B cell (primary cell): Measurements from ENCODE around the gene KRTAP20-4. TPM values are rescaled to one million over a fixed set of nuclear protein-coding genes. Genes with fewer than 3 reads are reported as not detected.

ENCODE experiments used
- ATAC-seq: fragments of 200-7000 bp; cut with Tn5 transposase; one replicate; pipeline ENCODE4 v1.10.0; 2021; ENCODE audit warnings: low read depth, mild to moderate bottlenecking, moderate number of reproducible peaks, moderate library complexity
- CTCF ChIA-PET: fragments of 350-600 bp; sonication (Branson Sonifier 250); formaldehyde crosslinking; loops from one replicate; lab custom pipeline; 2021; ENCODE audit warnings: antibody characterized with exemption, inconsistent platforms; lab: Charles Lee
- POLR2A ChIA-PET: fragments of 350-600 bp; sonication (Branson Sonifier 250); formaldehyde crosslinking; loops from one replicate; lab custom pipeline; 2021; ENCODE audit warnings: antibody characterized with exemption; lab: Charles Lee
- DNase-seq: peaks from one replicate; pipeline ENCODE4 v3.0.0; 2013
- H2AFZ ChIP-seq: 2 replicates; pipeline ENCODE4 v1.6.1; 2012; ENCODE audit warnings: mild to moderate bottlenecking, low read depth, low read length; ENCODE audit not compliant: insufficient read depth, poor library complexity, severe bottlenecking
- H3K27ac ChIP-seq, 2 donors: 1 replicate in 1 of 2; 2 replicates in 1 of 2; pipeline ENCODE4 v1.5.1; 2012 to 2013; ENCODE audit warnings: low read length in 2 of 2, mild to moderate bottlenecking in 2 of 2, moderate library complexity in 1 of 2
- H3K27me3 ChIP-seq, 4 experiments: fragments of 200-600 bp in 1 of 4; sonication (generic) in 1 of 4; replicated peaks in 1 of 4; 1 replicate in 2 of 4; 2 replicates in 2 of 4; pipeline versions ENCODE4 v1.6.1 to v1.7.0; 2013 to 2016; ENCODE audit warnings: low read length in 3 of 4, mild to moderate bottlenecking in 2 of 4, mixed read lengths in 1 of 4, moderate library complexity in 1 of 4; ENCODE audit not compliant: insufficient read depth in 4 of 4, control insufficient read depth in 3 of 4; ENCODE audit errors: control extremely low read depth in 1 of 4
- H3K36me3 ChIP-seq, 2 experiments: replicated peaks in 1 of 2; 1 replicate in 1 of 2; 2 replicates in 1 of 2; pipeline versions ENCODE4 v1.6.1 to v1.7.1; 2013; ENCODE audit warnings: low read length in 1 of 2; ENCODE audit not compliant: insufficient read depth in 2 of 2, control insufficient read depth in 1 of 2; ENCODE audit errors: control extremely low read depth in 1 of 2, extremely low read depth in 1 of 2
- H3K4me1 ChIP-seq, 2 donors: fragments of 200-600 bp in 1 of 2; sonication (generic) in 1 of 2; 1 replicate in 1 of 2; 2 replicates in 1 of 2; pipeline versions ENCODE4 v1.5.1 to v1.6.1; 2013 to 2017; ENCODE audit warnings: low read length in 2 of 2; ENCODE audit not compliant: control insufficient read depth in 2 of 2, insufficient read depth in 2 of 2
- H3K4me2 ChIP-seq: replicated peaks from 2 replicates; pipeline ENCODE3; 2012; ENCODE audit warnings: mild to moderate bottlenecking, low read depth, low read length; ENCODE audit not compliant: poor library complexity, severe bottlenecking
- H3K4me3 ChIP-seq, 5 experiments: fragments of 200-600 bp in 1 of 5; sonication (generic) in 1 of 5; 1 replicate in 3 of 5; 2 replicates in 2 of 5; pipeline versions ENCODE4 v1.5.1 to v1.7.0; 2011 to 2016; ENCODE audit warnings: low read length in 4 of 5, mild to moderate bottlenecking in 4 of 5, low read depth in 2 of 5, control low read depth in 1 of 5, moderate library complexity in 1 of 5; ENCODE audit not compliant: insufficient read depth in 1 of 5; ENCODE audit errors: control extremely low read depth in 1 of 5, extremely low read depth in 1 of 5
- H3K79me2 ChIP-seq: fragments of 200-600 bp; sonication (generic); one replicate; pipeline ENCODE4 v1.6.0; 2016; ENCODE audit warnings: low read length; ENCODE audit not compliant: control insufficient read depth, insufficient read depth
- H3K9ac ChIP-seq: fragments of 200-600 bp; sonication (generic); 2 replicates; pipeline ENCODE4 v1.6.1; 2017; ENCODE audit warnings: mild to moderate bottlenecking, low read length, moderate library complexity
- H3K9me3 ChIP-seq, 3 donors: one replicate each; pipeline versions ENCODE4 v1.6.1 to v1.7.1; 2013; ENCODE audit warnings: low read length in 2 of 3; ENCODE audit not compliant: control insufficient read depth in 2 of 3, insufficient read depth in 1 of 3; ENCODE audit errors: control extremely low read depth in 1 of 3
- H4K20me1 ChIP-seq: 2 replicates; pipeline ENCODE4 v1.6.0; 2012; ENCODE audit warnings: mild to moderate bottlenecking, low read length; ENCODE audit not compliant: insufficient read depth, control insufficient read depth, poor library complexity, severe bottlenecking
- H3K27ac Mint-ChIP-seq: one replicate; pipeline ENCODE4 v1.8.0; 2021; ENCODE audit warnings: mixed read lengths
- H3K27me3 Mint-ChIP-seq: one replicate; pipeline ENCODE4 v1.8.0; 2021; ENCODE audit warnings: mixed read lengths
- H3K4me1 Mint-ChIP-seq: one replicate; pipeline ENCODE4 v1.8.0; 2021; ENCODE audit warnings: mixed read lengths
- H3K4me3 Mint-ChIP-seq: one replicate; pipeline ENCODE4 v1.8.0; 2021; ENCODE audit warnings: mixed read lengths
- H3K9me3 Mint-ChIP-seq: one replicate; pipeline ENCODE4 v1.8.0; 2022; ENCODE audit warnings: mixed read lengths; ENCODE audit not compliant: insufficient read depth
- EZH2 ChIP-seq: IDR thresholded peaks from 2 replicates; pipeline ENCODE4 v1.6.1; 2012; ENCODE audit warnings: borderline replicate concordance, low read depth, mild to moderate bottlenecking, moderate library complexity, low read length; ENCODE audit not compliant: insufficient read depth, poor library complexity, severe bottlenecking
- WGBS: methylation state at CpG from one replicate; pipeline ENCODE4 v1.1.5; 2013; ENCODE audit warnings: missing lambda C conversion rate; ENCODE audit not compliant: insufficient coverage; 5-methylcytosine and 5-hydroxymethylcytosine counted together
- intact Hi-C: fragments of 100-400 bp; cut with micrococcal nuclease; formaldehyde crosslinking; loops from one replicate; pipeline ENCODE4 v1.10.0; 2022
- polyA plus RNA-seq: library from polyadenylated mRNA; depleted of rRNA; stranded (reverse); fragments of >200 nt; gene quantifications from 2 replicates; pipeline ENCODE4 v1.2.3, GENCODE V29; 2012
- total RNA-seq, 2 donors: library from RNA; stranded (reverse); fragments of 120-200 nt in 1 of 2; gene quantifications; 1 replicate in 1 of 2; 2 replicates in 1 of 2; pipeline versions ENCODE4 v1.2.3 to v1.2.4, GENCODE V29; 2013 to 2022
- TF ChIP-seq, protein P1 (sequence below): fragments of 200-600 bp; IDR thresholded peaks from one replicate; pipeline ENCODE4 v1.8.0; 2022; ENCODE audit warnings: antibody characterized with exemption, mild to moderate bottlenecking

The KRTAP20-4 gene
- total and polyA plus RNA-seq, 2 donors (not counting 1 experiment from before 2014, with no cell fraction given): not detected

DNA sequence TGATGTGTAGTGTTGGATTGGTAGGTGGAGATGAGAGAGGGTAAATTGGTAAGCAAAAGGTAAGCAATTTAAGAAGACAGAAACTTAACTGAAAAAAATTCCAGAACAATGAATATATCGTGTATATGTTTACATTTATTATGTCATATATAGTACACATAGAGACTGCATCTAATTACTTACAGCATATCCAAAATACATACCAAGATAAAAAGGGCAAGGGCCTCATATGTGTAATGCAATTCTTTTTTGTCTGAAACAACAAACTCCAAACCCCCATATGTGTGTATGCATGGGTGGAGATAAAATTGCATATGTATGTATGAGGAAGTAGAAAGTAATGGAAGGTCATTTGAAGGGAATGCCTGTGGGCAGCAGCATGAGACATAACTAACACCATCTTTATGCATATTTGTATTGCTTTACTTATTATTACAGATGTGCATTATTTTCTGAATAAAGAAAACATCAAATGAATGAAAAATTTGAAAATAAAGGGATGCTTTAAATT lies 26.5 kb downstream of the KRTAP20-4 start:
- Histone ChIP-seq H3K4me1 (no peaks in the 10 kb centered on the region), H3K27ac (no peak overlapping the region), H4K20me1 (no peaks in the 10 kb centered on the region), H2AFZ (no peak overlapping the region), H3K27me3 (no peaks in the 10 kb centered on the region), H3K9me3 (no peaks in the 10 kb centered on the region), H3K4me2 (no peak overlapping the region), H3K4me3 (no peak overlapping the region), H3K9ac (no peak overlapping the region), H3K36me3 (no peaks in the 10 kb centered on the region), H3K79me2 (no peaks in the 10 kb centered on the region)
- no peak for DNase-seq
- ChIA-PET CTCF (no interaction called here), POLR2A (no interaction called here)
- H3K4me3 Mint-ChIP-seq: no peak overlapping the region
- H3K27me3 Mint-ChIP-seq: no peaks in the 10 kb centered on the region
- H3K27ac Mint-ChIP-seq: no peak overlapping the region
- H3K9me3 Mint-ChIP-seq: peaks cover 3% of the 10 kb centered on the region
- TF ChIP-seq, protein P1, sequence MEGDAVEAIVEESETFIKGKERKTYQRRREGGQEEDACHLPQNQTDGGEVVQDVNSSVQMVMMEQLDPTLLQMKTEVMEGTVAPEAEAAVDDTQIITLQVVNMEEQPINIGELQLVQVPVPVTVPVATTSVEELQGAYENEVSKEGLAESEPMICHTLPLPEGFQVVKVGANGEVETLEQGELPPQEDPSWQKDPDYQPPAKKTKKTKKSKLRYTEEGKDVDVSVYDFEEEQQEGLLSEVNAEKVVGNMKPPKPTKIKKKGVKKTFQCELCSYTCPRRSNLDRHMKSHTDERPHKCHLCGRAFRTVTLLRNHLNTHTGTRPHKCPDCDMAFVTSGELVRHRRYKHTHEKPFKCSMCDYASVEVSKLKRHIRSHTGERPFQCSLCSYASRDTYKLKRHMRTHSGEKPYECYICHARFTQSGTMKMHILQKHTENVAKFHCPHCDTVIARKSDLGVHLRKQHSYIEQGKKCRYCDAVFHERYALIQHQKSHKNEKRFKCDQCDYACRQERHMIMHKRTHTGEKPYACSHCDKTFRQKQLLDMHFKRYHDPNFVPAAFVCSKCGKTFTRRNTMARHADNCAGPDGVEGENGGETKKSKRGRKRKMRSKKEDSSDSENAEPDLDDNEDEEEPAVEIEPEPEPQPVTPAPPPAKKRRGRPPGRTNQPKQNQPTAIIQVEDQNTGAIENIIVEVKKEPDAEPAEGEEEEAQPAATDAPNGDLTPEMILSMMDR: no peak
- no peaks in the 10 kb centered on the region for H3K4me1 Mint-ChIP-seq
- intact Hi-C loops: no loop called here
- ATAC-seq: no peak
- no CpG with 5 or more reads among the region's 1 CpG for WGBS

DNA sequence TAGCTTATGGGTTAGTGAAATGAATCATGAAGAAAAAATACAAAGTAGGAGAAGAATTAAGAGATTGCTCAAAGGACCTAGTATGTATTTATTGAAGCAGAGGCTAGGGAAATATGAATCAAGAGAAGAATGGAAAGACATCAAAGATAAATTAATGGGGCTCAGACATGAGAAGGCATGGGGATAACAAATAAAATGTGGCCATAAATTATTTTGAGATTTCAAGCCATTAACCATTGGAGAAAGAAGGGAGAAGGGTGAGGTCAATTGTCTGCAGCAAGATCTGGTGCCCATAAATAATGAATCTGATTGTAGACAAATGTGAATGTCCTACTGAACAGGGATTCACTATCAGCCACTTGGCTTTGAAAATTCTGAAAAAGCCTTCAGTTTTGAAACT lies 32.5 kb downstream of the KRTAP20-4 start:
- DNase-seq (no peak), ATAC-seq (no peak)
- Mint-ChIP-seq H3K27ac (no peak overlapping the region), H3K9me3 (peaks cover 2% of the 10 kb centered on the region), H3K4me3 (no peak overlapping the region), H3K27me3 (no peaks in the 10 kb centered on the region), H3K4me1 (no peaks in the 10 kb centered on the region)
- Histone ChIP-seq H3K27ac (no peak overlapping the region), H2AFZ (no peak overlapping the region), H3K79me2 (no peaks in the 10 kb centered on the region), H3K27me3 (no peaks in the 10 kb centered on the region), H4K20me1 (no peaks in the 10 kb centered on the region), H3K4me3 (no peak overlapping the region), H3K9ac (no peak overlapping the region), H3K4me2 (no peak overlapping the region), H3K9me3 (no peaks in the 10 kb centered on the region), H3K36me3 (no peaks in the 10 kb centered on the region), H3K4me1 (no peaks in the 10 kb centered on the region)
- intact Hi-C loops: no loop called here
- ChIA-PET CTCF (no interaction called here), POLR2A (no interaction called here)
- no peak for TF ChIP-seq EZH2
- TF ChIP-seq, protein P1: no peak
